GM19455 (cell line): ENCODE measurements around the gene CADM1.

Experiments used
- ATAC-seq: cut with Tn5 transposase; IDR thresholded peaks from one replicate; pipeline ENCODE4 v1.9.1; 2021; ENCODE audit not compliant: unreplicated experiment

Gene CADM1

DNA sequence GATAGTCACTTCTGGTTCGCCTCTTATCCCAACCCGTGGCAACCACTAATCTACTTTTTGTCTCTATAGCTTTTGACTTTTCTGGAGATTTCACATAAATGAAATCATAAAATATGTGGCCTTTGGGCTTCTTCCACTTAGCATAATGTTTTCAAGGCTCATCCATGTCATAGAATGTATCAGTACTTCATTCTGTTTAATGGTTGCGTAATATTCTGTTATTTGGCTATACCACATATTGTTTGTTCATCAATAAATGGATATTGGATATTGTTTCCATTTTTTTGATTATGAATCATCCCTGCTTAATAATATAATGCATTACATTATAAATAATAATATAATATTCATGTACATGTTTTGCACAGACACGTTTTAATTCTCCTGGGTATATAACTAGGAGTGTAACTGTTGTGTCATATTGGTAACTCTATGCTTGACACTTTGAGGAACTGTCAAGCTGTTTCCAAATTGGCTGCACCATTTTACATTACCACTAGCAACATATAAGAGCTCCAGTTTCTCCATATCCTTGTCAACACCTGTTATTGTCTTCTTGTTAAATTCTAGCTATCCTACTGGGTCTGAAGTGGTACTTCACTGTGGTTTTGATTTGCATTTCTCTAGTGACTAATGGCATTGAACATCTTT, 181.5 kb downstream of the CADM1 start:
- no peak for ATAC-seq

- no peak for ATAC-seq
Measured at GRCh38 chr11:115321605-115322289, 182.5 kb downstream of the CADM1 start.

- ATAC-seq, result no peak
Measured at GRCh38 chr11:115317277-115318185, 186.7 kb downstream of the CADM1 start.

DNA sequence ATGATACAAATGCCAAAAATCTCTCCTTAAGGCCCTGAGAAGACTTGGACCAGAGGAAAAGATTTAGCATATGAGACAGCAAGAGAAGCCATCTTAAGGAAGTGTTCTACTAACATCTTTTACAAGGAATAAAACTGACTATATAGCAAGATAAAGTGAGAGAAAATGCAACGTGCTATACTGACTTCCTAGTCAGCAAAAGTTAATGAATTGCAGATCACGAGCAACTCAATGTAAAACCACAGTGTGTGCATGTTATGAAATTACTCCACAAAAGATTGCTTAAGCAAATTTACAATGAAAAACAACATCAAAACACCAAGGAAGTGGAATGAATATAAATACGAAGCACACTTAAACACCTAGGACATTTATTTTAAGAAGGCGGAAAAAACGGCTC, 187.5 kb downstream of the CADM1 start:
- ATAC-seq, result no peak

- no peak for ATAC-seq
Measured at GRCh38 chr11:115314330-115314920, 189.8 kb downstream of the CADM1 start.

- ATAC-seq, result no peak
Measured at GRCh38 chr11:115313224-115313838, 190.9 kb downstream of the CADM1 start.

GRCh38 chr11:115311949-115312348, 192.3 kb downstream of the CADM1 start:
- ATAC-seq, result no peak

DNA sequence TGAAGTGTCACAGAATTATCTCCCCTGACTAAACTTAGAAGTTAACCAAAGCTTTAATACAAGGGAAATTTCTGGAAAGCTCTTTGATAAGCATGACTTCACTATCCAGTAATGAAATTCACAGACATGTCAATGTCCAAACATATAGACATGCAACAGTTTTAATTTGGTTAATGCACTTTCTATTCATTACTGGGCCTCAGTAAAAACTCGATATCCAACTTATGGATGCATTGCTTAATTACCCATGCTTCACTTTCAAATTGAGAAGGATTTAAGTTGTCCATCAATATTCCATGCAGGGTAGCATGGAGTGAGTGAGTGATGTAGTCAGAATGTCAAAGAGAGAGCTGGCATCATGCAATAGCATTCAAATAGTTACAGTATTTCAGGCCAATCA, 197.5 kb downstream of the CADM1 start:
- no peak for ATAC-seq

DNA sequence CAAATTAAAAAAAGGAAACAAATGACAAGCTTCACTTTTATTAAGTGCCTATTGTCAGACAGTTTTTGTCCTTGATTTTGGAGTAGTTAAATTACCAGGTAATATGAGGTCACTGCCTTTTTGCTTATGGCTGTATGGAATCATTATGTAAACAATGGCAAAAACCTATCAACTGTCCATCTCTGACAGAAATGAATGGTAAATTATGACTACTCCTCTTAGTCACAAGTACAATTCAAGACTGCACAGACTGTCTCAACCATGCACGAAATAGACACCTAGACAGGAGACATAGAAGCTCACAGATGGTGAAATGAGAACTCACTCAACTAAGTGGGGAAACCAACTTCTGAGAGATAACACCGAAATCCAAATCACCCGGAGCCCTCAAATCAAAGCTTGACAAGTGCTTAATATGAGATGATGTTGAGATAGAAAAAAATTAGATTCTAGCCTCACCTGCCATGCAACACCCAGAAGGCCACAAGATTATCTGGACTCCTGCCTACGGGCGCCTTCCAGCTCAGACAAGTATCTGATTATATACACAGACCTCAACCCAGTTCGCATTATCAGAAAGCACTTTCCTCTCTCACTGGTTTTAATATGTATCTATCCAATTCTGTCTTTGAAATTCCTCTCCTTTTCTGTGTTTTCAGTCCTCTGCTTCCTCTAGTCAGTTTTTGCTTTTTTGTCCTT, 199.3 kb downstream of the CADM1 start:
- no peak for ATAC-seq

DNA sequence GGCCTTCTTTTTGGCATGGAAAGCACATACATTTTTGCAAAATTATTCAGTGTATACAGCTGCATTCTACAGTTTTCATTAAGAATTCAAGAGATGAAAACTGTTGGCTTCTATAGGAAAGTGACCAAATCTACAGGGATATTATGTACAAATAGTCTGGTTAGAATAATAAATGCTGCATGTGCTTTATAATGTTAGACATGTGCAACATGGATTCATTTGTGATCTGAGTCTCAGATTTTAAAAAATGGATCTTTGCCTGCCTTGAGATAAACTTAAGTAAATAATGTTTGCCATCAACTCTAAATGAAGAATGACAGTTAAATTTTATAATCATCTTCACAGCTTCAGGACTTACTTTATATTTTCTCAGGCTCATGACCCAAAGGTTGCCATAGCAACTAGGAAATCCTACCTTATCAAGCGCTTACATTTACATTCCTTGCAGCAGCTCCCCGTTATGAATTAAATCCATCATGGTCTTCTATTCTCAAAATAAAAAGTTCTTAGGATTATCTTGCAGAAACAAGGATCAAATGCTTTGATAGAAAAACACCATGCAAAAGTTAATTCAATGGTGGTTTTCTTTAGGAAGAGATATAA, 200.2 kb downstream of the CADM1 start:
- no peak for ATAC-seq

GRCh38 chr11:115302946-115303703, 201.1 kb downstream of the CADM1 start:
- no peak for ATAC-seq

- ATAC-seq, result no peak
Measured at GRCh38 chr11:115300660-115301428, 203.4 kb downstream of the CADM1 start.

DNA sequence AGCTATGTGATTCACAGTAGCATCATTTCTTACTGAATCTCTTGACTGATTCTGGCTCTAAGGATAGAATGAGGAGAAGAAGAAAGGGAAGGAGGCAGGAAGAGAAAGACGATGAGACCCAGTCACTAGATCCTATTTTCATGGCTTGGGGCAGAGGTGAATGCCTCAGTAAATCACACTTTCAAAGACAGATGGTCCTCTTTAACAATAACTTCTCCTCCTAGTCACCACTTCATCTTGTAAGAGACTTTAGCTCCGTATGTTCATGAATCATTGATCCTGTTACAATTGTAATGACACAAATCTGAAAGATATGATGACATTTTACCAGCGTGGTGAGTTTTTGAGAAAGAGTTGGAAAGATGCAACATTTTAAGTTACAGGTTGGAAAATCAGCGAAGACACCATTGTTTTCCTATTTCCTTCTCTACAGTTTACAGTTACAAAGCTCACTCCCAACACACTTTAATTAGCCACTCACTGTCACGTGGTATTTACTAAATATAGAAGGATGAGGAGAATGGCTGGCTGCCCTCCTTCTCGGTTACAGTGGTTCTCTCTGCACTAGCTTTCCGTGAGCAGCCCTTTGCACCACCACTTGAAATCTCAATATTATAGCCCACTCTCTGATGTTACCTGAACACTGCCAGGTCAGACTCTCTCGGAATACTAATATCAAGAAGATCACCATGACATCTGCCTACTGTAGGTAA, 205.8 kb downstream of the CADM1 start:
- no peak for ATAC-seq

GRCh38 chr11:115297330-115297729, 206.9 kb downstream of the CADM1 start:
- ATAC-seq, result no peak

GRCh38 chr11:115291325-115291724, 212.9 kb downstream of the CADM1 start:
- ATAC-seq, result no peak

DNA sequence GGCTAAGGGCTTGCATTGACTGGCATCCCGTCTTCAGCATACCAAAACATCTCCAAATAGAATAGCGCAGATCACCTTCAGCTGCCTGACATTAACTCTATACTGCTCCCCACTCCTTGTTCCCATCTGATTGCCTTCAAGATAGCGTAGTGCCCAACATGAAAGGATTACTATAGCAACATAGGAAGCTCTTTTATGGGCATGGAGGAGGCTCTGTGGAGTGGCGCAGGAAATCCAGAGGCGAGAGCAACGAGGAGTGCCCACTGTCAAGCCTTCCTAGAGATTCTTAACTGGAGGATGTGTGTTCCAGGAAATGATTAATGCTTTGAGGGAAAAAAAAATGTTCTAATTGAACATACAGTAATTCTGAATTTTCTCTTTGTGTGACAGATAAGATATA, 213.3 kb downstream of the CADM1 start:
- no peak for ATAC-seq

GRCh38 chr11:115290479-115290878, 213.7 kb downstream of the CADM1 start:
- no peak for ATAC-seq

GRCh38 chr11:115287266-115287665, 216.9 kb downstream of the CADM1 start:
- ATAC-seq, result no peak
